NCI-H226 (cell line): ENCODE measurements around the gene SEC23A.
A peak's percentile ranks its signal among the peaks of the same experiment; 100 is the strongest.
"Not testable (repeated sequence)": the region's sequence is repeated elsewhere in the genome, so short reads cannot be mapped to it uniquely, and the experiment has no call there.

Experiments used
- DNase-seq: peaks from one replicate; pipeline ENCODE4 v3.0.0-alpha.2; 2015

The SEC23A gene

DNA sequence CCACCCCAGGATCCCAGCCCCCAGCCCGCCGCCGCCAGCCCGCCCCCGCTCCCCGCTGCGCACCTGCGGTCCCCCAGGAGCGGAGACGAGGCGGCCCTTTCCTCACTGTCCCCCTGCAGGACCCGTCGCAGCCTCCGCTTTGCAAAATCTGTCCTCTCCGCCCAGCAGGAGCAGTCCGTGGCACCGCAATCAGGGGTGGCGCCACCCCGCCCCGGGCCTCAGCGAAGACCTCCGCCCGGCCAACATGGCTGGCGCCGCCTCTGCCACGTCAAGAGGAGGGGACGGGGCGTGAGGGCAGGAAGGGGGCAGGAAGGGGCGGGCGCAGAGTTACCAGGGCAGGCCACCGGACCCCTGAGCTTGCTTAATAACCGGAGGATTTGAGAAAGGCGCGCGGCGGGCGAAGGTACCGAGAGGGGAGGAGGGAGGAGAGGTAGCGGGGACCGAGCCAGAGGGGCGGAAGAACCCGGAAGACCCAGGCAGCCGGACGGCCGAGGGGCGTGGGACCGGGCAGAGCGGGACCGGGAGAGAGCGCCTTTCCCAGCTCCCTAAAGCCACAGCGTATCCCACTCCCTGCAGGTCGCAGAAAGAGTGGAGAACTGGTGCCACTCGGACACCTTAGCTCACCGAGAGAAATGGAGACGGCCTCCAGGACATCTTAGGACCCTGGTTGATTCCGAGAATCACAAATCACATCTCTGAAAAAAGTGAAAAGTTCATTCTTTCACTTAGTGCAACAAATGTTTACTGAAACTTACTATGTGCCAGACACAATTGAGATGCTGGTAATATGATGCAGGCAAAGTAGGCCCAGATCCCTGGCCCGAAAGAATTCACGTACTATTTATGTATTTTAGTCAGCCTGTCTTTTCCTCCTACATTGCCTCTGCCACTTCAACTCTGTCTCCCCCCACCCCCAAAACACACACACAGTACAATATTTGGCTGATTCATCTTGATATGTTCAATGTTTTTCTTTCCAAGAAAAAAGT is at the start of gene SEC23A:
Gene SEC23A, minus strand, starts transcription at position 267 of the 989 bp plus-strand sequence. CDS start 7,117 bp downstream, outside the sequence.
- peak; percentile 79 for DNase-seq

DNA sequence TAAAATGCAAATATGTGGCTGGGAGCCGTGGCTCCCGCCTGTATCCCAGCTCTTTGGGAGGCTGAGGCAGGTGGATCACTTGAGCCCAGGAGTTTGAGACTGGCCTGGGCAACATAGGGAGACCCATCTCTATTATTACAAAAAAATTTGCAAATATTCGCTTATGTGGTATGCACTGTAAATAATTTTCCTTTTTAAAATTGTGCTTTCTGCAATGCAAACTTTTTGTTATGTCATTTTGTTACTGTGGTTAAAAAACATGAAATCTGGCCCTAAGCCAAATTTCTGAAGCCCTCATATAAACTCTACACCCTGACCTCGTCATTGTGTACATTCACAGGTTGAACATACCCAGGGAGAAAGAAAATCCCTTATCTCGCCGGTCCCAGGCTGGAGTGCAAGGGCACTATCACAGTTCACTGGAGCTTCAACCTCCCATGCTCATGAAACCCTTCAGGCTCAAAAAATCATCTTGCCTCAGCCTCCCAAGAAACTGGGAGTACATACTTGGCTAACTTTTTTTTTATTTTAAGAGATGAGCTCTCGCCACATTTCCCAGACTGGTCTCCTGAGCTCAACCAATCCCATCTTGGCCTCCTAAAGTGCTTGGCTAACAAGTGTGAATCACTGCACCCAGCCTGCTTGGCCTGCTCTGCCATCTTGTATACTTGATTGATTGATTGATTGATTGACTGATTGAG is 42.4 kb upstream of the SEC23A start:
- DNase-seq: no peak

DNA sequence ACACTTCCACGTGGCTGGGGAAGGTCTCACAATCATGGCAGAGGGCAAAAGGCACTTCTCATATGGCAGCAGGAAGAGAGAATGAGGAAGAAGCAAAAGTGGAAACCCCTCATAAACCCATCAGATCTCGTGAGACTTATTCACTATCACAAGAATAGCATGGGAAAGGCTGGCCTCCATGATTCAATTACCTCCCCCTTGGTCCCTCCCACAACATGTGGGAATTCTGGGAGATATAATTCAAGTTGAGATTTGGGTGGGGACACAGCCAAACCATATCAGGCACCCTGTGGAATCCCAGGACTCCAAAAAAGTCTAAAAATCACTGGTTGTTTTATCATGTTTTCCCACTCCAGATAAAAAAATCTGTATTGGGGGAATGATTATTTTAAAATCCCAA is 40.2 kb upstream of the SEC23A start:
- DNase-seq: not testable (repeated sequence)

DNA sequence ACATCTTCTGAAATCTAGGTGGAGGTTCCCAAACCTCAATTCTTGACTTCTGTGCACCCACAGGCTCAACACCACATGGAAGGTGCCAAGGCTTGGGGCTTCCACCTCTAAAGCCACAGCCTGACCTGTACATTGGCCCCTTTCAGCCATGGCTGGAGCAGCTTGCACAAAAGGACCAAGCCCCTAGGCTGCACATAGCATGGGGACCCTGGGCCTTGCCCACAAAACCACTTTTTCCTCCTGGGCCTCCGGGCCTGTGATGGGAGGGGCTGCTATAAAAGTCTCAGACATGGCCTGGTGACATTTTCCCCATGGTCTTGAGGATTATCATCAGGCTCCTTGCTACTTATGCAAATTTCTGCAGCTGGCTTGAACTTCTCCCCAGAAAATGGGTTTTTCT is 38.6 kb upstream of the SEC23A start:
- DNase-seq: not testable (repeated sequence)

DNA sequence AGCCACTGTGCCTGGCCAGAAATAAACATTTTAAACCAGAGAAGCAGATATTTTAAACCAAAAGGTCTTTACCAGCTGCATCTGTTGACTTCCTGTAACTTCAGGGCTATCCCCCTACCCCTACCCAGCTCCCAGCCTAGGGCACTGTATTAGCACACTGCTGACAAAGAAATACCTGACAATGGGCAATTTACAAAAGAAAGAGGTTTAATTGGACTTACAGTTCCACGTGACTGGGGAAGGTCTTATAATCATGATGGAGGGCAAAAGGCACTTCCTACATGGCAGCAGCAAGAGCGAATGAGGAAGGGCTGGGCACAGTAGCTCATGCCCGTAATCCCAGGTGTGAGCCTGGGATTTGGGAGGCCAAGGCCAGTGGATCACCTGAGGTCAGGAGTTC is 37.1 kb upstream of the SEC23A start:
- DNase-seq: no peak

DNA sequence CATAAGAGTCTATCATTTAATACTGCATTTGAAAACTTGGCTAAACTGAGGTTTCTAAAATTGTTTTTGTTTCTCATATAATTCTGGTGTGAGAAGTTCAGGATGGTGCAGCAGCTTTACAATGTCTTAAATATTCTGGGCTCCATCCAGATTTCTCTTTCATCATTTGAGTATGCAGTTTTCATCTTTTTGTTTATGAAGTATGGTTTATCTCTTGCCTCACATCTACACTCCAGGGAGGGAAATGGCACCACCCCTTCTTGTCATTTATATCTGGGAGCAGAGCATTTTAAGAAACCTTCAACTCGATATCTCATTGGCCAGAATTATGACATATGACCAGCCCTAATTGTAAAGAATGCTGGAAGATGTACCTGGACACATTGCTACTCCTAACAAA is 35.4 kb upstream of the SEC23A start:
- no peak for DNase-seq

DNA sequence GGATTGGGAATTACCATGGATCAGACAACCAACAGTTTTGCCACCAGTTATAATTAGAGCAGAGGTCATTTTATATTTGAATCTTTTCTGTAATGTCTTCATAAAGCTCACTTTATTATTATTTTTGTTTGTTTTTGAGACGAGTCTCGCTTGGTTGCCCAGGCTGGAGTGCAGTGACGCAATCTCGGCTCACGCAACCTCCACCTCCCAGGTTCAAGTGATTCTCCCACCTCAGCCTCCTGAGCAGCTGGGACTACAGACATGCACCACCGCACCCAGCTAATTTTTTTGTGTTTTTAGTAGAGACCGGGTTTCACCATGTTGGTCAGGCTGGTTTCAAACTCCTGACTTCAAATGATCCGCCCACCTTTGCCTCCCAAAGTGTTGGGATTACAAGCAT is 34.8 kb upstream of the SEC23A start:
- DNase-seq: not testable (repeated sequence)

DNA sequence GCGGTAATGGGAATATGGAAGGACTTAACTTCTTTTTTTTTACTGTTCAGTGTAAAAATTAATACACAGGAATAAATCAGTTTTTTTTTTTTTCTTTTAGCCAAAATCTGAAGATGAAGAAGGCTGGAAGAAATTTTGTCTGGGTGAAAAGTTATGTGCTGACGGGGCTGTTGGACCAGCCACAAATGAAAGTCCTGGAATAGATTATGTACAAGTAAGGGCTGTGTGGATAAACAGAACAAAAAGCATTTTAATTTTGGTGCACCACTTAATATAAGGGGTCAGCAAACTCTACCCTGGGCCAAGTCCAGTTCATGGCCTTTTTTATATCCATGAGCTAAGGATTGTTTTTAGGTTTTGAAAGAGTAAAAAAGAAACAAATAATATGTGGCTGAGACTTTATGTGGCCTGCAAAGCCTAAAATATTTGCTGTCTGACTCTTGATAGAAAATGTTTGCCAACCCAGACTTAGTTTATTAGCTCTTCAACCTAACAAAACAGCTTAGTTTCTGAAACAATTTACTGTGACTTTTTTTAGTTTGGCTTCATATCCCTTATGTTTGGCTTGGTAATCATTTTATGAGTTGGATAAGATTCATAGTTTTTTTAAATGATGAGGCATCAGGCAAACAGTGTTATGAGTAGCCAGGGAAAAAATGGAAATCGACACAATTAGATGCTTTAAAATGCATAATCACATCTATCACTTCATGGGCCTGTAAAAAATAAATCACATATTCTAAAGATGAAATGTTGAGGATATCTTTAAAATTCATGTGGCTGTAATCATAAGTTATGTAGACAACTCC is 19.5 kb upstream of the SEC23A start:
- DNase-seq: no peak

DNA sequence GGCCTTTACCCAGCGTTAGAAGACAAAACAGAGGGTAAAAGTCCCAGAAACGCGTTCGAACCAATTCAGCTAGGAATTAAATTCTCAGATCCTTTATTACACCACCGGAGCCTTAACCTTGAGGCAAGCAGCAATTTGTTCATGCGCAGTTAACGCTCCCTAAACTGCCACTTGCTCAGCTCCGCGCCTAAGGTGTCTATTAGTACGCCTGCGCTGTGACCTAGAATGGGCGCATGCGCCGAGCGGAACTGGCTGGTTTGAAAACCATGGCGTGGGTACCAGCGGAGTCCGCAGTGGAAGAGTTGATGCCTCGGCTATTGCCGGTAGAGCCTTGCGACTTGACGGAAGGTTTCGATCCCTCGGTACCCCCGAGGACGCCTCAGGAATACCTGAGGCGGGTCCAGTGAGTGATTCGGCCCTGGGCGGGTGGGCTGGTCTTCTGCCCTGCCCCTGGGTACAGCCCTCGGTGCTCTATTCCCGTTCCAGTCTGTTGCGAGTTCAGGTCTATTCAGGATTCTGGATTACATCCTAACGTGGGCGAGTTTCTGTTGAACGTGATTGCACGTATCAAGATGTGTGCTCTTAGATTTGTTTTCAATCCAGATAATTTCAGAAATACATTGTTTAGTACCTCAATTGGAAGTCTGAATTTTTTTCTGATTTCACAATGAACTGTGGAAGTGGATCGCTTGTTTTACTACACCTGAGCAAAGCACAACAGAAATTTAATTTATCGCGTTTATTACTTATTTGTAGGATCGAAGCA is 11.2 kb upstream of the SEC23A start, which contains the start of gene GEMIN2:
Gene GEMIN2, plus strand, starts transcription at position 251 of the 766 bp plus-strand sequence. Its CDS starts 16 bp downstream, at position 267.
- DNase-seq: peak; percentile 91

DNA sequence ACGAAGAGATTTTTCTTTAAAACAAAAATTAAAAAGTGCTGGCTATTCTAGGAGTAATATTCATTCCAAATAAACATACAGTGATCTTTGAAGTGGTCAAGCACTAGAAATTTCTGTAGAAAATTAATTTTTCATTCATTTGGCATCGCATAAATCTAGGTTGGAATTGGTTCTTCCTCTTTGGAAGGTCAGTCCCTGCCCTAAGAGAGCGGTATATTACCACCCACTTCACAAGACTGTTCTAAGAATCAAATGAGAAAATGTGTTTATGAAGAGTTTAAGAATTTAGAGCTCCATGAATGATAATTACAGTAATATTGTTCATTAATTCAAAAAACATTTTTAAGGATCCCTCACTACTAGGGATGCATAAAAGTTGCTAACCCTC is 10.6 kb upstream of the SEC23A start:
- DNase-seq: no peak

DNA sequence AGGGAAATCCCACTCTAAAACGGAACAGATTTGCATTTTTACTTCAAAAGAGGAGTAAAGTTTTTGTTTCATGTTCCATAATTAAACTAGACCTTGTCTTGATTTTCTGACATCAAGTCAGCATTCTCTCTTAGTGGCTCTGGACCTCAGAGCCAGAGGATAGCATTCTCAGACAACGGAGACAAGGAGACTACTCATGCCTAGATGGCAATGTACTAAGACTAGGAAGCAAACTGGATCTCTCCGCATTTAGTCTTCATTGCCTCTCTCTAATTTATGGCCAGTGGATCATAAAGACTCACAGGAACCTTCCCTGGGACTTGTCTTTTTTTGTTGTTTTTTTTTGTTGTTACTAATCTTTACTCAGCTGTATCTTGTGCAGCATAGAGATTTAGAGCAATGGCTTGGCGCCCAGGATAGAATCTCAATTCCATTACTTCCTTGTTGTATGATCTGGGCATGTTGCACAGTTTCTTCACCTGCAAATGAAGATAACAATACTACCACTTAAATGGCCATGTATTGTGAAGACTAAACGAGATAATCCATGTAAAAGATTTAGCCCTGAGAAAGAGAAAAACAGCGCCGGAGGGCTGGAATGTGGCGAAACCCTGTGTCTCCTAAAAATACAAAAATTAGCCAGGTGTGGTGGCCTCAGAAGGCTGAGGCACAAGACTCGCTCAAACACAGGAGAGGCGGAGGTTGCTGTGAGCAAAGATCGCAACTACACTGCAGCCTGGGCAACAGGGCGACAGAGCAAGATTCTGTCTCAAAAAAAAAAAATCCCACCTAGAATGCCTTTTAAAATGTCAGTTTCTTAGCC is 7.1 kb upstream of the SEC23A start:
- DNase-seq: no peak

DNA sequence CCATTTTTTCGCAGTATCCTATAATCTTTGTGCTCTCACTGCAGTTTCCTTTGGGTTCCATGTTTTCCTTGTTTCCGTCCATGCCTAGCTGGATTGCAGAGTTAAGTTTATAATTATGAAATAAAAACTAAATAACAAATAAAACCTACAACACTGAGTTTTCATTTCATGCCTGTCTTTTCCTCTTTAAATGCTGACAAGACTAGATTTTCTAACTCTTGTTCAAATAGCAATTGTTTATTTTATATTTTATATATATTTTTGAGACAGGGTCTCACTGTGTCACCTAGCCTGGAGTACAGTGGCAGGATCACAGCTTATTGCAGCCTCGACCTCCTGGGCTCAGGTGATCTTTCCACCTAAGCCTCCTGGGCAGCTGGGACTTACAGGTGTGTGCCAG is 5.8 kb upstream of the SEC23A start:
- no peak for DNase-seq

DNA sequence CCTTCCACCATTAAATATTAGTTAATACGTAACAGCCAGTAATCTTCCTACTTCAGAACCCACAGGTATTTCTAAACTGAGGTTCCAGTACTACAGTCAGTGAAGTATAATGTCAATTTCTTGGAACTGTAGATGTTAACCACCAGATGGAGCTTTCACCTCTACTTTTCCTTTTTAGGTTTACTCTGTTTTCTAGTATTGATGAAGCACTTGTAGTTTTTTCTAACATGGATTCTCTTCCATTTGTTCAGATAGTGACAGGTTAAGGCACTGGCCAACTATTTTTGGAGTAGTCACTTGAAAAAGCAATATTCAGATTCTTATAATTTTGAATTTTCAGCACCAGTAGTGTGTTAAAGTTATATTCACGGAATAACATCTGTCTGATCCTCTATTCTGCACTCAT is 4.6 kb upstream of the SEC23A start:
- DNase-seq: no peak

DNA sequence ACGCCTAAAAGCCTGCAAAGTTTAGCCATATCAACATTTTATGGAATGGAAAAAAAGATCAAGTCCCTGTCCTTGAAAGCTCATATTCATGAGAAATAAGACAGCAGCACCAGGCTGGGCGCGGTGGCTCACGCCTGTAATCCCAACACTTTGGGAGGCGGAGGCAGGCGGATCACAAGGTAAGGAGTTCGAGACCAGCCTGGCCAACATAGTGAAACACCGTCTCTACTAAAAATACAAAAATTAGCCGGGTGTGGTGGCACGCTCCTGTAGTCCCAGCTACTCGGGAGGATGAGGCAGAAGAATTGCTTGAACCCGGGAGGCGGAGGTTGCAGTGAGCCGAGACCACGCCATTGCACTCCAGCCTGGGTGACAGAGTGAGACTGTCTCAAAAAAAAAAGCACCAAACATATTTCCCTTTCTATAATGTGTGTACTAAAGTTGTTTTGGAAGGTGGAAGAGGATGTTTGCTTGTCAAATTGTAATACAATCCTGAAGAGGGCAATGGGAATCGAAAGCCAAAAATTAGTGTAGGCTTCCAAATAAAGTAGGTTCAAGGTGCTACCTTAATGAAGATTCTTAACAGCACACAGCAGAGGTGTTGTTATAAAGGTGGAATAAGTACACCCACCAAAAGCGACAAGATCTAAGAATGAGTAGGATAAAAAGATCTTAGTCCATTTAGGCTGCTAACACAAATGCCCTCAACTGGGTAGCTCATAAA is 1.2 kb upstream of the SEC23A start:
- not testable (repeated sequence) for DNase-seq

DNA sequence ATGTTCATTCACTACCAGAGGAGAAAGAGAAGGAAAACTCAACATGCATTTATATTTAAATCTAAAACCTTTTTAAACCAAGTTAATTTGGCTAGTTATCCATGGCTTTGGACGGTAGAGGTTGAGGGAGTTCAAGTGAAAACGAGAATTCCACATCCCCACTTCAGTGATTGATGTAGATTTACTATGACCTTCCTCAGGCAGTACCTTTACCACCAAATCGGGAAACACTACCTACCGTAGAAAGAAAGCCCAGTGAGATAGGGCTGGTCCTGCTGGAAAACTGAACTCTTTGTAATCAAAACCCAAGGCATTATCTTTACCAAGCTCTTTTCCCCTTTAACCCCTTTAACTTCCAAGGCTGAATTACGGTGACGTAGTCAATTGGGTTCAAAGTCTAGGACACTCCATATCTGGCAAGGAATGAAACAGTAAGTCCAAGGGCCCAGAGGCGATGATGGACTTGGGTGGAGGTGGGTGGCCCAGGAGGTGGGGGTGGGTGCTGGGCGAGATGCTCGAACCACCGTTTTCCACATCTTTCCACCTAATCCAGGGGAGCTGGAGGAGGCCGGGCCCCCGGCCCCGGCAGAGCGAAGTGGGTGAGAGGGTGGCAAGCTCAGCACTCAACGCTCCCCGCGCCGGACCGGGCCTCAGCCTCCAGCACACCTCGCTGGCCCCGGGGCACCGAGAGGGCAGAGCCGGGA is 618 bp downstream of the SEC23A start:
- DNase-seq: no peak

DNA sequence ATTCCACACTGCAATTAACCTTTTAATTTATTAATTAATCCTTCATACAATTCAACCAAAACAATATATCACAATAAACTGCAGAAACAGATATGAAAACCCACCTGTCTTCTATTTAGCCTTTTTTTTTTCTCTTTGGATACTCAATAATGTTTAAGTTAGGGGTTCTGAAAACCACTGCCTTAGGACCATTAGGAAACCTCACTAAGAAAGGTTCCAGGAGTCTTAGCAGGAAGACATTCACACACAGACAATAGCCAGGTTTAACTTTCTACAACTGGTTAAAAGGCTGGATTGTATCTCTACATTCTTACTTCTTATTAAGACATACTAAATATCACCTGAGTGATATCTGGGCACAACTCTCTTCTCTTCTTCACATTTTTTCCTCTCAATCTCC is 3.3 kb downstream of the SEC23A start:
- no peak for DNase-seq

DNA sequence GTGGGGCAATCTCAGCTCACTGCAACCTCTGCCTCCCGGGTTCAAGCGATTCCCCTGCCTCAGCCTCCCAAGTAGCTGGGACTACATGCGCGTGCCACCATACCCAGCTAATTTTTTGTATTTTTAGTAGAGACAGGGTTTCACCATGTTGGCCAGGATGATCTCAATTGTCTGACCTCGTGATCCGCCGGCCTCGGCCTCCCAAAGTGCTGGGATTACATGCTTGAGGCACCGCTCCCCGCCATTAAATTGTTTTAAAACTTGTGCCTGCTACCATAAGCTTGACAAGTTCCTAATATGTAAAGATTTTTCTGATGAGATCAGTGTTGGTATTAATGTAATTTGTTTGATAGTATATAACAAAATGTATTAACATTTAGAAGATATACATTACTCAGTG is 3.8 kb downstream of the SEC23A start:
- not testable (repeated sequence) for DNase-seq

DNA sequence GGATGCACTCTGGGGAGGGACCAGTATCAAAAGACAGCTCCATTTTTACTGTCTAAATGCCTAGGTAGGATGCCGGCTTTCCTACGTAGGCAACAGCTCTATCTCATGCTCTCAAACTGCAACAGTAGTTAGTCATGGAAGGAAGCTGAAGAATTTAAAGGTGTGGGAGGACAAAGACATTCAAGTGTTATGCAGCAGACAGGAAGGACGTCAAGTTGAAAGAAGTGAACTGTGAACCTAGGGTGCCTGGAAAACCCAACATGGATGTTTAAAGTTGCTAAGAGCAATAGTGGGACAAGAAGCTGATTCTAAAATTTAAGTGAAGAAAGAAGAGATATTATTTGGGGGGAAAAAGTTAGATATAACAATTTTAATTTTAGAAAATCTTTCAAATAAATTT is 5.9 kb downstream of the SEC23A start:
- DNase-seq: peak; percentile 88

DNA sequence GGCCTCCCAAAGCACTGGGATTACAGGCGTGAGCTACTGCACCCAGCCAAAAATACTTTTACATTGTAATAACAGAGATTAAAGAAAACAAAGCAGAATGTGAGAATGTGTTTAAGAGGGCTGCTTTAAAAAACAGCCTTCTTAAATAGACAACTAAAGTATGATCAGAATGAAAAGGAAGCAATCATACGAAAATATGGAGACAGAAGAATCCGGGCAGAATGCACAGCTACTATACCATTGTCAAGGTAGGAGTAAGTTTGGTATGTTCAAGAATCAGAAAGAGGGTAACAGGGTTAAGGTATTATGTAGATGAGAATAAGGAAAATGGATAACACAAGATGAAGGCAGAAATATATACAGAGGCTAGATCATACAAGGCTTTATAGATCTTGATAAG is 8.5 kb downstream of the SEC23A start:
- DNase-seq: no peak

DNA sequence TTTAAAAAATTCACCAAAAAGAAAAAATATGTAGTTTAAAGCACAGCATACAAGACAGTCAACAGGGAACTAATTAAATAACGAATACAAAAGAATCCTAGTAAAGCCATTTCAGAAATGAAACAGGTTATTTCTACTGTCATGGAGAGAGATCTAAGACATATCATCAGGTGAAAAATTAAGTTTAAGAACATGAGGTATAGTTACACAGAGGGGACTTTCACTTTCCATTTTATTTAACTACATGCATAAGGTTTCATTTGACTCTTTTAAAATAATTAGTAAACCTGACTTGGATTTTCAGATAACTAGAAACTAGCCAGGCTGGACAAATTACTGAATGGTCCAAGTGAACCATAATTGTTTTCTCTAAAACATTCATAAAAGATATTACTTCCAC is 11.3 kb downstream of the SEC23A start:
- DNase-seq: no peak
